Stimulated activated CD8-positive, alpha-beta memory T cell treated with anti-CD3 and anti-CD28 coated beads, Interleukin-12 subunit alpha, Interleukin-12 subunit beta, amount 100 ng/mL, for 24 hours (primary cell): Measurements from ENCODE around the gene SH2B3.
"Not testable (repeated sequence)": the region's sequence is repeated elsewhere in the genome, so short reads cannot be mapped to it uniquely, and the experiment has no call there.

Experiments used
- DNase-seq: peaks from one replicate; pipeline ENCODE4 v3.0.0-alpha.2; 2020; ENCODE audit errors: extremely low read depth

Gene SH2B3

DNA sequence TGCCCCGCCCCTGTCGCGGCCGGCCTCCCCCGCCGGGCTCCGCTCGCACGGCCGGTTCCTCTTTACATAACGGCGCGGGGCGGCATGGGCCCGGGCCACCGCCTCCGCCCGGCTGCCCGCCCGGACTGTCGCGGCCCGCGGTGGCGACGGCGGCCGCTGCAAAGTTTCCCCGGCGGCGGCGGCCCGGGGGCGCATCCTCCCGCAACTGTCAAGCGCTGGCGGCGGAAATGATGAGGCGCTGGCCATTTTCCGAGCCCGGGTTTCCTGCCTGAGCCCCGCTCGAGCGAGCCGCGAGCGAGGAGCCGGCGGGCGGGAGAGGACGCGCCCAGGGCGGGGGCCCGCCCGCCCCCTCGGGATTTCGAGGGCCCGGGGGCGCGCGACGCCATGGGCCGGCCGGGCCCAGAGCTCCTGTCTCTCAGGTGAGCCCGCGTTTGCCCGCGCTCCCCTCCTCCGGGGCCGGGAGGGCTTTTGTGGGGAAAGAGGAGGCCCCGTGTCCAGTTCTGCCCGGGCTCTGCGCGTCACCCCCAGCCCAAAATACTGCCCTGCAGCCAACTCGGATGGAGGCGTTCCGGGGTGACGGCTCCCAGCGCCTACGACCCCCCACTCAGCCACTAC, at the start of gene SH2B3:
TSS of gene SH2B3 (plus strand) at position 65 of the 615 bp plus-strand sequence. CDS start 12,223 bp downstream, outside the sequence.
- DNase-seq: no peak

GRCh38 chr12:111359231-111359913, 46.4 kb upstream of the SH2B3 start:
- no peak for DNase-seq

GRCh38 chr12:111359914-111360276, 45.8 kb upstream of the SH2B3 start:
- DNase-seq: no peak

DNA sequence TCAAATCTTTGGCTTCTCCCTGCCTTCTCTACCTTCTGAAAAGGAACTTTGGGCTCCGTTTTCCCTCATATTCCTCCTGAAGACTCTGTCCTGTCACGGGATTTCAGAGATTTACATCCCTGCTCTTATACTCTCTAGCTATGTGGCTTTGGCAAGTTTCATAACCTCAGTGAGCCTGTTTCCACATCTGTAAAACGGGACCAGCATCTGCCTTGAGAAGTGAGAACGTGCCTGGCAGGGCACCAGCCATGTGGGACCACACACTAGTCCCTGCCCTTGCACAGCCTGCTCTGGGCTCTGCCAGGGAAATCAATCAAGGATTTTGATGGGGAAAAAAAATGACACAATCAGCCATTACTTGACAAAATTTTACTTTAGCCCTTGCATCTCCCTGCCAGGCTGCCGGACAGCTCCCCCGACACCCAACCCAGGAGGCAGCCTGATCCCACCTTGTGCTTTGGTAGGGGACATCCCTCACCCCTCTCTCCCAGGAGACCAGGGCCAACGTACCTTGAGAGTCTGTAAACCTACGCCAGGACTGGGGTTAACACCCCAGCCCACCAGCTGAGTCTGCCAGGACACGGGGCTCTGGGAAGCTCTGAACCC, 45.3 kb upstream of the SH2B3 start:
- no peak for DNase-seq

- DNase-seq: no peak
Observed at GRCh38 chr12:111361073-111361716, 44.5 kb upstream of the SH2B3 start.

GRCh38 chr12:111361717-111362576, 43.8 kb upstream of the SH2B3 start:
- DNase-seq: no peak

DNA sequence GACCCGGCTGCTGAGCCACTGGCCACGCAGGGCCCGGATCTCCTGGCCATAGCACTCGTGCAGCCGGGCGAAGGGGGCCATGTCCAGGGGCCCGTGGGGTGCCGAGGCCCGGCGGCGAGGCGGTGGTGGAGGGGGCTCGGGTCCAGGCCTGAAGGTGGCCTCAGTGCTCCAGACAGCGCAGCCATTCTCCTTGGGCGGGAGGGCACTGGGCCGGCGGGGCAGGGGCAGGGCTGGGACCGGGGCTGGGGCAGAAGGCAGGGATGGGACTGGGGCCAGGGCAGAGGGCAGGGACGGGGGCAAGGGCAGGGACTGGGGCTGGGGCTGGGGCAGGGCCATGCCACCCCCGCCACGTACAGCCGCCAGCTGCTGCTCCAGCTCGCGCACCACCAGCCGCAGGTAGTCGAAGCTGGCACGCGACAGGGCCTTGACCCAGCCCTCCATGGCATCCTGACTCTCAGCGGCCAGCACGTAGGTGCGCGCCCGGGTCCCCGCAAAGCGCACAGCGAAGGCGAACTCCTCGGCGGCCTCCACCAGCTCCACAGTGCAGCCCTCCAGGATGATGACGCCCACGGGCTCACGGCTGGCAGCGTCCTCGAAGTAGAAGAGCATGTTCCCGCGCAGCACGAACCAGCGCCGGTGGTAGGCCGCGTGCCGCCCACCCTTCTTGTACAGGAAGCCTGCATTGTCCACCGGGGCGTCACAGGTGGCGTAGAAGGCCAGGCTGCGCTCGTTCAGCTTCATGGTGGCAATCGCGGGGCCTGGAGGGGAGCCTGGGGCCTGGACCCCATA, 42.8 kb upstream of the SH2B3 start:
- no peak for DNase-seq

DNA sequence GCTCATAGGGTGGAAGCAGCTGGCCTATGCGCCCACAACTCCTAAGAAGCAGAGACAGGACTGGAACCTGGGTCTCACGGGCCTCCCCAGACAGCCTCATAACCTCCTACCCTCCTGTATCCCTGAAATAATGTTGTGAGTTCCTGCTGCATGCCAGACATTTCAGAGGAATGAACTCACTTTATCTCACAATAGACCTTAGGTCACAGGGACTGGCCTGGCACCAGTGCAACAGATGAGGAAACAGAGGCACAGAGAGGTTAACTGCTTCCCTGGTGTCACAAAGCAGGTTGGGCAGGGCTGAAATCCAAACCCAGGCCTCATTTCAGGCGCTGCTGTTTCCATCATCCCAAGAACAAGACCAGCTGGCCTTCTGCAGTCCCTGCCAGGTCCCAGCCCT, 42.1 kb upstream of the SH2B3 start:
- DNase-seq: no peak

- no peak for DNase-seq
Observed at GRCh38 chr12:111366075-111366474, 39.6 kb upstream of the SH2B3 start.

DNA sequence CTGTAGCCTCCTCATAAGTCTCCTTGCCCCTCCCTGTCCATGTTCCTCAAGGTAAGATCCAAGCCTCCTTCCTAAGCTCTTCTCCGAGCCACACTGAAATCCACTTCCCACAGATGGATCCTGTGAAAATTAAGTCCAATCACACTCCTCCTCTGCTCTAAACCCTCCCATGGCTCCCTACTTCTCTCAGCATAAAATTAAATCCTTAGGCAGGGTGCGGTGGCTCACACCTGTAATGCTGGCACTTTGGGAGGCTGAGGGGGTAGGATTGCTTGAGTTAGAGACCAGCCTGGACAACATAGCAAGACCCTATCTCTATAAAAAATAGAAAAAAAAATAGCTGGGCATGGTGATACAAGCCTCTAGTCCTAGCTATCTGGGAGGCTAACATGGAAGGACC, 39.1 kb upstream of the SH2B3 start:
- DNase-seq: no peak

DNA sequence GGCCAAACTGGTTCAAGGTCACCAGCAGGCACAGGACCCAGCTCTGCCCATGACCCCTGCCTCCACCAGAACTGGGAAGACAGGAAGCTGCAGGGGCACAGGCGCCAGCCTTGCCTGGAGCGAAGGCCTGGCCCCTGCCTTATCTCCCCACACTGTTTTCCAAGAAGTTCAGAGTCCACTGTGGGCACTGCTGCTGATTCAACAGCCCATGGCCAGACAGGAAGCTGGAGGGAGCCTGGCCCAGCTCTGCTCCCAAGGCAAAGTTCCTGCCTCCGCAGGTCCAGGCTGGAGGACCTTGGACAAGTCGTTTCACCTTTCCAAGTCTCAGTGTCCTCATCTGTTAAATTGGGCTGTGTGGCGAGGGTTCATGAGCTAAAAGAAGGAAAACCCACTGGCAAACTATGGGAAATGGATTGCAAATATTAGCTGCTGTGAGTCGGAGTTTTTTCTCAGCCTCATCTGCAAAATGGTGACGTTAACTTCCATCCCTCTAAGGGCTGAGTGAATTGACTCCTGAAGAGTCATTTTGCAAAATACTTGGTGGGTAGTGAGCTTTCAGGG, 38.0 kb upstream of the SH2B3 start:
- no peak for DNase-seq

DNA sequence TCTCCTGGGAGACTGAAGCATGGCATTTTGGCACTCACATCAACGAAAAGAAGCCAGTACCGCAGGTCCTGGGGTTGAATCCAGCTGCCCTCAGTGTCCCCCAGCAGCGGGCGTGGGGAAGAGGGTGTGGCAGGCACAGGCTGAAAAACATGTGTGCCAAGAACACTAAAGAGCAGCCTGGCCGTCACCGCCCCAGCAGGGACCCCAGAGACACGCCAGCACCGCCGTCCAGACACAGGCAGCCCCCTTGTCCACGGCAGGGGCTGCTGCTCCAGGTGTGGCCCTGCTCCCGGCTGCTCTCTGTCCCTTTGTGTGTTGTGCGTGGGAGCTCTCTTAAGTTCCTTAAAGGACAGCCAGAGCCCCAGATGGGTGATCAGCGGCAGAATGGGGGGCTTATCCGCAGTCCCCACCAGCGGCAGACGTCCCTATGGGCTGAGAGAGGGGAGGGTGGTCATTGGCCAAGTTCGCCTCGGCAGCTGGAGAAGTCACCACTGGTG, 37.4 kb upstream of the SH2B3 start:
- DNase-seq: no peak

GRCh38 chr12:111368788-111369495, 36.8 kb upstream of the SH2B3 start, which contains the start of gene PHETA1:
Gene PHETA1 (minus strand): TSS chr12:111369095. CDS start chr12:111363427, 5,668 bp downstream.
- peak; percentile 61 for DNase-seq

- DNase-seq: no peak
Observed at GRCh38 chr12:111369496-111370220, 36.1 kb upstream of the SH2B3 start.

DNA sequence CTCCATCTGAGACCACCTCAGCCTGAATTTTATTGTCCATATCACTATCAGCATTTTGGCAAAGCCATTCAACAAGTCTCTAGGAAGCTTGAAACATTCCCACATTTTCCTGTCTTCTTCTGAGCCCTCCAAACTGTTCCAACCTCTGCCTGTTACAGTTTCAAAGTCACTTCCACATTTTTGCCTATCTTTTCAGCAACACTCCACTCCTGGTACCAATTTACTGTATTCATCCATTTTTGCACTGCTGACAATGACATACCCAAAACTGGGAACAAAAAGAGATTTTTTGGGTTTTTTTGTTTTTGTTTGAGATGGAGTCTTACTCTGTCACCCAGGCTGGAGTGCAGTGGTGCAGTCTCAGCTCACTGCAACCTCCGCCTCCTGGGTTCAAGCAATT, 32.5 kb upstream of the SH2B3 start:
- not testable (repeated sequence) for DNase-seq

- DNase-seq: no peak
Observed at GRCh38 chr12:111377440-111377839, 28.3 kb upstream of the SH2B3 start.

GRCh38 chr12:111379942-111380554, 25.7 kb upstream of the SH2B3 start:
- DNase-seq: no peak

DNA sequence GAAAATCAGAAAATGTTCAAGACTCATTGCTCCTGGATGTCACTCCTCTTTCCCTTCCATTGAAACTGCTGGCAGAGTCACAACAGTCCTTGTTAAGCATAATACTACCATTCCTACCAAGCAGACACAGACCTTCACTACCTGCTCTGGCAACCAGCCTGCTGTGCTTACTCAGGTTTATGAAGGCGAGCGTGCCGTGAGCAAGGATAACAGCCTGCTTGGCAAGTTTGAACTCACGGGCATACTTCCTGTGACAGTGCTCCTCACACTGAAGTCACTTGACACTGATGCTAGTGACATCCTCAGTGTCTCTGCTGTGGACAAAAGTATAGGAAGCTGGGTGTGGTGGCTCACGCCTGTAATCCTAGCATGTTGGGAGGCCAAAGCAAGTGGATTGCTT, 21.1 kb upstream of the SH2B3 start:
- no peak for DNase-seq

- DNase-seq: no peak
Observed at GRCh38 chr12:111386885-111387284, 18.8 kb upstream of the SH2B3 start.
